Hepatic stellate cell (primary cell): Measurements from ENCODE around the gene RNU7-1.

Source experiments
- DNase-seq: peaks from one replicate; pipeline ENCODE4 v3.0.0; 2011; ENCODE audit warnings: low spot score

RNU7-1 gene

DNA sequence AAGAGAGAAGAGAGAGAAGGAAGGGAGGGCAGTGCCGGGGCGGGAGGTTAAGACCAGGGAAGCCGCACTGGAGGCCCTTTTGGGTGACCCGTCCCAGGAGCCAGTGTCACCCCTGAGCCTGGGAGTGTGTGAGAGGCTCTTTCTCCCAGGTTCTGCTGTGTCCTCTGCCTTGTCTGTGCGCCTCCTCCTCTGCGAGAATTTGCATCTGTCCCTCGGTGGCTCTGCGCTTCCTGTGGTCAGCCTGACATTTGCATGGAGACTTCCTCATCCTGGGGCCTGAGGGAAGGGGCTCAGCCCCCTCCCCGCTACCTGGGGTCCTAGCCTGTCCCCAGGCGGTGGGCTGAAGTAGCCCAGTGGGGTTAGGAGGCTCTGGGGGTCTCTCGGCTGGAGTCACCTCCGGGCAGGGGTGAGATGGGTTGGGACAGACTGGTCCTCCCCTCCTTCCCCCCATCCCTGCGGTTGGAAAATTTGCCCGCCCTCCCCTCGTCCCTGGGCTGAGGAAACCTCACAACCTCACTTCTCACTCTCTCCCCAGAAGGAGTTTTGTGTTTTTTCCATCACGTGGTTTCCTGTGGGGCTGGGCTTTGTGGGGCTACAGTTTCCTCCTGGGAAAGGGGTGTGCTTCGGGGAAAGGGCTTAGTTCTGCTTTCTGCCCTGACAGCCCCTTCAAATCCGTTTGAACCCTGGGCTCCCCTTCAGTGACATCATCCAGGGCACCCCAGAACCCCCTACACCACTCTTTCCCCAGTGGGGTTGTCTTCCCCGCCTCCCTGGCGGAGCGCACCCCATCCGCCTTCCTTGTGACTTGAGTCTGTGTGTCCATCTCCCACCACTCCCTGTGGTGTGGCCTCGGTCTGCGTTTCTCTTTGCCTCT, 10.1 kb downstream of the RNU7-1 start:
- DNase-seq, result no peak

DNA sequence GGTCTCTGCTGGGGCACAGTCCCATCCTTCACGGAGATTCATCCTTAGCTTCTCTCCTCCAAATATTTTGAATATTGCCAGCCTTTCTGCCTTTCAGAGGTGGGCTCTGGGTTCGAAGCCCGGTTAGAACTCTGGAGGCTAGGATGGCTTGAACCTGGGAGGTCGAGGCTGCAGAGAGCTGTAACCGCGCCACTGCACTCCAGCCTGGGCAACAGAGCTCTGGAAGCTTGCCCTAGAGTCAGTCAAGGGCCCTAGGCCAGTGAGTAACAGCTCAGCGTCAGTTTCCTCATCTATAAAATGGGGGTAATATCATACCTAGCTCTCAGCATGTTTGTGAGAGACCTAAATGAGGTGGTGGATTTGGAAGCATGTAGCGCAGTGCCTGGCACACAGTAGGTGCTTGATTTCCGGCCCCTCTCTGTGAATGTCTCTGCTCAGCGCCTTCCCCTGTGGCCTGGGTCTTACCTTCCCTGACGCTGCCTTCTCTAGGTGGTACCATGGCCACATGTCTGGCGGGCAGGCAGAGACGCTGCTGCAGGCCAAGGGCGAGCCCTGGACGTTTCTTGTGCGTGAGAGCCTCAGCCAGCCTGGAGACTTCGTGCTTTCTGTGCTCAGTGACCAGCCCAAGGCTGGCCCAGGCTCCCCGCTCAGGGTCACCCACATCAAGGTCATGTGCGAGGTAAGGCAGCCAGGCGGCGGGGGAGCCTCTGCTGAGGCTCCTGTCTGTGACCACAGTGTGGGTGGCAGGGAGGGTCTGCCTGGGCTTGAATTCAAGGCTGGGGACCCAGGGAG, 10.9 kb downstream of the RNU7-1 start:
- no peak for DNase-seq

DNA sequence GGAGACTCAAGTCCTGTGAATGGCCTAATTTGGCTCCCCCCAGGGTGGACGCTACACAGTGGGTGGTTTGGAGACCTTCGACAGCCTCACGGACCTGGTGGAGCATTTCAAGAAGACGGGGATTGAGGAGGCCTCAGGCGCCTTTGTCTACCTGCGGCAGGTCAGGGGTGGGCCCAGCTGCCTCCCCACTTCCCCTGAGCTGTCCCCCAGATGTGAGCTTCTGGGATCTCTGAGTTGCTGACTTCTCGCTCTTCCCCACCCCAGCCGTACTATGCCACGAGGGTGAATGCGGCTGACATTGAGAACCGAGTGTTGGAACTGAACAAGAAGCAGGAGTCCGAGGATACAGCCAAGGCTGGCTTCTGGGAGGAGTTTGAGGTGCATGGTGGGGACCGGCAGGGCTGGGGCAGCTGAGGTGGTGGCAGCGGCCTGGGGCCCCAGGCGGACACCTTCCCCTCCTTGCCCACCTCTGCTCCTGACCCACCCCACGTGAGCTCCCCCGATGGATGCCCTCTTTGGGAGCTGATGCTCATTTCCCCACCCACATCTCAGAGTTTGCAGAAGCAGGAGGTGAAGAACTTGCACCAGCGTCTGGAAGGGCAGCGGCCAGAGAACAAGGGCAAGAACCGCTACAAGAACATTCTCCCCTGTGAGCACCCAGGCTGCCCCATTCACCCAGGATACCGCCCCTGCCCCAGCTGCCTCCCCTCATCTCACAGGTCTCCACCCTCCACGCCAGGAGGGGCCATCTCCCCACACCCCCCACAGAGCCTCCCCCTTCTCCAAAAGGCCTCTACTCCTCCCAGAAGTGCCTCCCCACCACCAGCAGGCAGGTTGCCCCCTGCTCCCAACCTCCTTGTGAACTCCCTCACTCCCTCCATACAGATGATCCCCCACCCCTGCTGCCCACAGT, 11.7 kb downstream of the RNU7-1 start:
- no peak for DNase-seq

DNA sequence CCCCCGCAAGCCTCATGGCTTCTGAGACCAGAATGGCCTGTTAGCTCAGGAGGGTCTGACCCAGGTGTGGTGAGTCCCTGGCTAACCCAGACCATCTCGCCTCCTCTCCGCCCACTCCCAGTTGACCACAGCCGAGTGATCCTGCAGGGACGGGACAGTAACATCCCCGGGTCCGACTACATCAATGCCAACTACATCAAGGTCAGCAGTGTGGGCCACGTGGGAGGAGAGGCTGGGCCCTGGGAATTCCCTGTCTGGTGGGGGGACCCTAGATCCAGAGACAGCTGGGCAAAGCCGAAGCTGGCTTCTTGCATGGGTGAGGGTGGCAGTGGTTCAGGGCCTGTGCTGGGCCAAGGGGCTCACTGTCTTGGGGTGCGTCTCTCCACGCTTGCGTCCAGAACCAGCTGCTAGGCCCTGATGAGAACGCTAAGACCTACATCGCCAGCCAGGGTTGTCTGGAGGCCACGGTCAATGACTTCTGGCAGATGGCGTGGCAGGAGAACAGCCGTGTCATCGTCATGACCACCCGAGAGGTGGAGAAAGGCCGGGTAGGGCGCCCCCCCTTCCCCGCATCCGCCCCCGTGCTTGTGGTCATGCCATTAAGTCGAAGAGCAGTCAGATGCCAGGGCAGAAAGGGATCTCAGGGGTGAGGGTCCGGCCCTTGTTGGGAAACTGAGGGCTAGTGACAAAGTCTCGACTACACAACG, 12.6 kb downstream of the RNU7-1 start:
- no peak for DNase-seq

DNA sequence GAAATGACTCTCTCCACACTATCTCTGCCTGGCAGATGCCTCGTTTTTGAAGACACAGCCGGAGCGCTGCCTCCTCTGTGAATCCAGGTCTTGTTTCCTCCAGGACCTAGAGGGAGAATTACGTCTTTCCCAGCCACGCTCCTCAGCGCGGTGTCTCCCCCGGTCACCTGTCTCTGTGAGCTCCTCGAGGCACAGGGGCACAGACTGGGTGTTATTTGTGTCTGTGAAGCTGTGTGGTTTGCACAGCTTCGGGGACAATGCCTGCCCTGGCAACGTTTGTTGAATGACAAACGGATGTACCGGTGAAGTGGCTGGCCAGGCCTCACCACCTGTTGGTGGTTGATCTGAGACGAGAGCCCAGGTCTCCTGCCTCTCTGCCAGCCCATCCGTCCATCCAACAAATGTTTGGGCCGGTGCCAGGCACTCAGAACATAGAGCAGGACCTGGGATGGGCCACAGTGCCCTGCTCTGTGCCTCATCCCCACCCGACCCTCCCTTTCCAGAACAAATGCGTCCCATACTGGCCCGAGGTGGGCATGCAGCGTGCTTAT, 13.6 kb downstream of the RNU7-1 start:
- no peak for DNase-seq

DNA sequence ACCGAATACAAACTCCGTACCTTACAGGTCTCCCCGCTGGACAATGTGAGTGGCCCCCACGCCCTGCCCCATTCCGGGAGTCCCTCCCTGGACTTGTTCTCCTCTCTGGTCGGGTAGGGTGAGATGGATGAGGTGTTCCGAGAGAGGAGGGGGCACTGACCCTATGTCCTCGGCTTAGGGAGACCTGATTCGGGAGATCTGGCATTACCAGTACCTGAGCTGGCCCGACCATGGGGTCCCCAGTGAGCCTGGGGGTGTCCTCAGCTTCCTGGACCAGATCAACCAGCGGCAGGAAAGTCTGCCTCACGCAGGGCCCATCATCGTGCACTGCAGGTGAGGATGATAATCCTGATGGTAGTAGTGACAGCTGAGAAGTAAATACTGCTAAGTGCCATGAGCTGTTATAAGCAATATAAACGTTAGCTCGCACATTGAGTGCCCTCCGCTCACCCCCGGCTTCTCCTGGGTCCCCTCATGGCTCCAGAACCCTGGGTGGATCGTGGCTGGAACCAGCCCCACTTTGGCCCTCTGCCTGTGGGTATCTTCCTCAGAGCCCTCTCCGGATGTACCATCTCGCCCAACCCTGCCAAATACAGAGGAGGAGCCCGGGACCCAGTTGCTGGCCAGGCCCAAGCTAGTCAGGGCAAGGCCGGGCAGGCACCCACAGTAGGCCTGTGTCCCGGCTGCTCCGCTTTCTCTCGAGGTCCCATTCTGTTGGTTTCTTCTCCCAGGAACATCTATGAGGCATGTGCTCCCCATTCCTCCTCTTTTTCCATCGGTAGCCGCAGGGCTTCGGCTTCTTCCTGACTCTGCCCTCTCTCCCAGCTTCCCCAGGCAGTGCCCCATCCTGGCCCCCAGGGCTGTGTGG, 14.4 kb downstream of the RNU7-1 start:
- DNase-seq, result no peak

DNA sequence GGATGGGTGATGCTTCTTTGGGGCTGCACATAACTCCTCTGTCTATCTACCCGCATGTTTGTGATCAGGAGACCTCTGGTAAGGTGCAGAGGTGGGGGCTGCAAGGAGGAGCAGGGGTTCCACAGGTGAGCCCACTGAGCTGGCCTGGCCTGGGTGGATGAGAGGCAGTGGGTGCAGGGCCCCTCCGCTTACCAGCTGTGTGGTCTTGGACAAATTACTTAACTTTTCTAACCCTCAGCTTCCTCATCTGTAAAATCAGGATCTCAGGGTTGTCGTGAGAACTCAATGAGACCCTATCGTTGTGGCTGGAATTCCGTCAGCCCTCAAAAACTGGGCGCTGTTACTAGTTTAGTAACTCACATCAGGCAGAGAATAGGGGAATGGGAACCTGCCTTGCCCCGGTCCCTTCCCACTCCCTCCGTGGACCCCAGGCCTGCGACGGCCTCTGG, 15.0 kb downstream of the RNU7-1 start:
- no peak for DNase-seq

DNA sequence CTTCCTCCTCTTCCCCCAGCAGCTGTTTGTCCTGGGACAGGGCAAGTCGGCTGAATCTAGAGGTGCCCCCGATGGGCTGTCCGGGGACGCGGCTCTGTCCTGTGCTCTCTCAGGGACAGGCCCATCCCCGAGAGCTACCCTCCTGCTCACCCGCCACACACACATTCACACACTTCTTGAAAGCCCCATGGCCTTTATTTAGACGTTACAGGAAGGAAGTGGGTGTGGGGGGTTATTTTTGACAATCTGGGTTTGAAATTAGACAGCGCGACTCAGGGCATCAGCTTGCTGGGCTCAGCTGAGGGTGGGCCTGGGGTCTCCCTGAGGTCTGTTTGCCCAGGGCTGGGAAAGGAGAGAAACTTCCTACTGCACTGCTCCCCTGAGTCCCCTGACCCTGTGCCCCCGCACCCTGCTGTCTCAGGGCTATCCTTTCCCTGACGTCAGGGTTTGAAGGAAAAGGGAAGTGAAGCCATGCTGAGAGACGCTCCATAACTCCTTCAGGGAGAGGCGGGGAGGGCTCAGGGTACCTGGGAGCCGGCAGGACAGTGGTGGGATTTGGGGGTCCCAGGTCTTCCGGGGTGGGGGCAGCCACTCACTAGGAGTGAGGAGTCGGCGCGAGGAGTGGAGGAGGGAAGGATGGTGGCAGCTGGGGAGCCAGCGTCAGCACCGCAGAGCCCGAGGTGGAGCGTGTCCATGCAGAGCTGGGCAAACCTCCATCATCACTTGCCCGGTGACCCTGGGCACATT, 15.6 kb downstream of the RNU7-1 start:
- peak; percentile 8 for DNase-seq

DNA sequence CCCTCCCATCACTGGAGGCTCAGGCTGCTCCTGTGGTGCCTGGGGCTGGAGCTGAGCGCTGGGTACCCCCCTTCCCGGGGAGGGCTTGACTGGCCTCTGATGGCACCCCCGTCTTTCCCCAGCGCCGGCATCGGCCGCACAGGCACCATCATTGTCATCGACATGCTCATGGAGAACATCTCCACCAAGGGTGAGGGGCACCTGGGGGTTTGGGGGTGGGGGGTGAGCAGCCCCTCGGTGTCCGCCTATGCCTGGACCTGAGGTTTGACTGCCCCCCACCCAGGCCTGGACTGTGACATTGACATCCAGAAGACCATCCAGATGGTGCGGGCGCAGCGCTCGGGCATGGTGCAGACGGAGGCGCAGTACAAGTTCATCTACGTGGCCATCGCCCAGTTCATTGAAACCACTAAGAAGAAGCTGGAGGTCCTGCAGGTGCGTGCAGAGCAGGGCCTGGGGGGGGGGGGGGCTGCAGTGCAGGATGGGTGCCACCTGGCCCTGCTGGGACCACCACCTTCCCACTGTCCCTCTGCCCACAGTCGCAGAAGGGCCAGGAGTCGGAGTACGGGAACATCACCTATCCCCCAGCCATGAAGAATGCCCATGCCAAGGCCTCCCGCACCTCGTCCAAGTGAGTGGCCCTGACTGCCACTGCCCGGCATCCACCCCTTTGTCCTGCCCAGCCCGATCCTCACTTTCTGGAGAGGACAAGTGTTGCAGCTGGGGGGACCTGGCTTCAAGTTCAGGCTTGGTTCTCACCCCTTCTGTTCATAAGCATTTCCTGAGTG, 16.4 kb downstream of the RNU7-1 start:
- peak; percentile 3 for DNase-seq

DNA sequence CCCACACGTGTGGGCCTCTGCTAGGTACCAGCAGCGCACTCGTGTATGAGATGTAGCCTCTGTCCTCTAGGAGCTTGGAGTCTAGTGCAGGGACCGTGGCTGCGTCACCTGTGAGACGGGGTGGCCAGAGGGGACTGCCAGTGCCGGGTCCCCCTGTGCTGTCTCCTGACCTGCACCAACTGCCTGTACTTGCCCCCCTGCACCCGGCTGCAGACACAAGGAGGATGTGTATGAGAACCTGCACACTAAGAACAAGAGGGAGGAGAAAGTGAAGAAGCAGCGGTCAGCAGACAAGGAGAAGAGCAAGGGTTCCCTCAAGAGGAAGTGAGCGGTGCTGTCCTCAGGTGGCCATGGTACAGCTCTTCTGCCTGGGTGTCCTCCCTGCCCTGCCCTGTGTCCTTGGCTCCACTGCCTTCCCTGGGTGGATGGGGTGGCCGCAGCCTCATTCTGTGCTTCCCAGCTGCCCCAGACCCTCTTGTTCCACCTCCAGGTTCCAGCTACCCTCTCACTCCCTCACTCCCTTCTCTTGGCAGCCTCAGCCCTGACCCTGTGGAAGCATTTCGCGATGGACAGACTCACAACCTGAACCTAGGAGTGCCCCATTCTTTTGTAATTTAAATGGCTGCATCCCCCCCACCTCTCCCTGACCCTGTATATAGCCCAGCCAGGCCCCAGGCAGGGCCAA, 17.1 kb downstream of the RNU7-1 start:
- peak; percentile 23 for DNase-seq

DNA sequence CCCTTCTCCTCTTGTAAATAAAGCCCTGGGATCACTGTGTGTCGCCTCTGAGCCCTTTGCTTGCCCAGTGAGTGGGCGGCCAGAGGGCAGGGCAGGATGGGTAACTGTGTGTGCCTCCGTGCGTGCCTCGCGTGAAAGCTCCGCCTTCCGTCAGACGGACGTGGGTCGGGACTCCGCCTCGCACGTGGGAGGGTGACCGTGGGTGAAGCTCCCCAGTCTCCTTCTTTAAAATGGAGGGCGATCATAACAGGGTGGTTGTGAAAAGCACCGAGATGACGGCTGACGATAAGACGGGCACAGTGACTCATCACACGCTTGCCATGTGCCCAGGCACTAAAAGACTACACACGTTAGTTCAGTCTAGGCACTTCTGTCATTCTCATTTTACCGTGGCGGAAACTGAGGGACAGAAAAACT, 17.7 kb downstream of the RNU7-1 start:
- DNase-seq, result peak; percentile 23

DNA sequence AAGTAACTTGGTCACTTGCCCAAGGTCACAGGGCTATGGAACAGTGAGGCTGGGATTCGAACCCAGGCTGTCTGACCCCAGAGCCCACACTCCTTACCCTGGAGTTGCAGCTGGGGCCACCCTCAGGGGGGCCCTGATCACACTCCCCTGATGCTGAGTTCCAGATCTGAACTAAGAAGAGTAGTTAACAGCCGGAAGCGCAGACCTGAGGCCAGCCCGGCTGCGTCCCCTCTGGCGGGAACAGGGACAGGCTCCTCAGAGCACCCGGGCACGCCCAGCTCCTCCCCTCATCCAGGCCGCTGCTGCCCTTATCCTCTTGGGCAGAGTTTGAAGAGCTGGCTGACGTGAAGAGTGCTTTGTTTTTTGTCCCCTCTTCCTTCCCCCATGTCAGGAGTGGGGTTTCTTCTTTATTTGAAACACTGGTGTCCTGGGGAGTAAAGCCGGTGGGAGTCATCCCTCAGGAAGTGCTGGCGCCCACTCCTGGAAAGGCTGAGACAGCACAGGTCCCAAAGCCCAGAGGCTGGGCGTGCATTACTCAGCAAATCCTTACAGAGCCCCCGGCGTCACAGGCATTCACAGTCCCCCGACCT, 18.2 kb downstream of the RNU7-1 start:
- DNase-seq, result peak; percentile 83

DNA sequence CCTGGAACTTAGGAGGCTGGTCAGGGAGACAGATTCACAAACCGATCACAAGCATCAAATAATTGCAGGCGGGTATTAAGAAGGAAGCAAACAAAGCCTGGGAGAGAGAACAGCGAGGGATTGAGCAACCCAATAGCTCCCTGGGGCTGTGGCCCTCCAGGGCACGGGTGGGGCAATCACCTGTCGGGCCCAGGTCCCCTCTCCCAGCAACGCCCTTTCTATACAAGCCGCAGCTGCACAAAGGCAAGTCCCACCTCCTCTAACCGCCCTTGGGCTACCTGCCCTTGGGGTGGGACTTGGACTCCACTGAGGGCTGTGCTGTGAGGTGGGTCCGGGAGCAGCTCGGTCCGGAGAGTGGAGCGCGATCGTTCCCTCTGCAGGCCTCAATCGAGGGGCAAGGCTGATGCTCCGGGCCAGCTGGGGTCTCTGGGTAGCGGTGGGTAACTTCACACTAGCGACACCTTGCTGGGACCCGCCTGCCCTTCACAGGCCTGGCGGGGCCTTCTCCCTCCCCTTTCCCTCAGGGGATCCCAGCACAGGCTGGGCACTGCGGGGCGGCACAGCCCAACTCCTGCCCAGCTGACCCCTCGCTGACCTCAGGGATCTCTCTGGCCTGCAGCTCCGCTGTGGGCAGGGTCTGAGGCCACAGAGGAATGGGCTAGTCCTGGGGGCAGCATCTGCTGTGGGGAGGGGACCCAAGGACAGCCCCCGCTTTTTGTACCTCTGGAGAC, 18.8 kb downstream of the RNU7-1 start:
- DNase-seq, result no peak

DNA sequence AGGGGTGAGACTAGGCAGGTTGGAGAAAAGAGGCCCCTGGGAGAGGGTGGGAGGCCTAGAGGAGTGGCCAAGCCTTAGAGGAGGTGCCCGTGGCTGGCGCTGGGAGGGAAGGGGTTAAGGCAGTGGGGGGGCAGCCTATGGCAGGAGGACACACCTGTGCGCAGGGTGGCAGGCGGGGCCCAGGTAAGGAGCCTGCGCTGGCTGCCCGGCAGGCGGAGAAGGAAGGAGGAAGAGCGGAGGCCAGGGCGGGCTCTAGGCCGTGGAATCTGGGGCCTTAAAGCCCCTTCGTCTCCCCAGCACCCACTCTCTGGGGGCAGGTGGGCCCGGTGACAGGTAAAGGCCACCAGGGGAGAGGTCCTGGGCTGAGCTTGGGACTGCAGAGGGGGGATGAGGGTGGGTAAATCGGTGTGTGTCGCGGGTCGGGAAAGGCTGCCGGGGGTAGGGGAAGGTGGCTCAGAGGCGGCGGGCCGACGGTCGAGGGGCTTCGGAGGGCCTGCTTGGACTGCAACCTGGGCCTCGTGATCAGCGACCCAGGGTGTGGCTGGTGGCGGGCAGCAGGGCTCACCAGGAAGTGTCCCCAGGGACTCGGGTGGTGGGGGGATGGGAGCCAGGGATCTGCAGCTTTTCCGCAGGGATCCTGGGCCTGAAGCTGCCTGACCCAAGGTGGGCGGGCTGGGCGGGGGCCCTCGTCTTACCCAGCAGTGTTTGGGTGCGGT, 19.6 kb downstream of the RNU7-1 start:
- DNase-seq, result no peak

DNA sequence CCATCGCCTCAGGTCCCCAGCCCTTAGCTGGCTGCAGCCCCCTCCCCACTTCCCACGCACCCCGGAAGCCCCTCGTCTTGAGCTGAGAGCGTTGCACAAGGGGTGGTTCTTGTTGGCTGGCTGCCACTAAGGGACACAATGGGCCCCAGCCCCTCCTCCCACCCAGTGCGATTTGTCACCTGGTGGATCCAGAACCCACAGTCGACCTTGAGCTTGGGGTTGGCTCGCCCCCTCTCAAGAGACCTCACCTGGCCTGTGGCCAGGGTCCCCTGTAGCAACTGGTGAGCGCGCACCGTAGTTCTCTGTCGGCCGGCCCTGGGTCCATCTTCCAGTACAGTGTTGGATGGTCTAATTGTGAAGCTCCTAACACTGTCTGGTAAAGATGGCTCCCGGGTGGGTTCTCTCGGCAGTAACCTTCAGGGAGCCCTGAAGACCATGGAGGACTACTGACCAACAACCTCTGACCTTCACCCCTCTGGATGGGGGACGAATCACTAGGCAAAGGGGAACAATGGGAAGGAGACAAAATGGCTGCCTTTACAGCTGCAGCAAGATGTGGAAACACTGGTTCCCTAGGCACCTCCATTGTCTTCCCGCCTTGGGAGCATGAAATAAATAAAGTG, 20.3 kb downstream of the RNU7-1 start:
- DNase-seq, result no peak

DNA sequence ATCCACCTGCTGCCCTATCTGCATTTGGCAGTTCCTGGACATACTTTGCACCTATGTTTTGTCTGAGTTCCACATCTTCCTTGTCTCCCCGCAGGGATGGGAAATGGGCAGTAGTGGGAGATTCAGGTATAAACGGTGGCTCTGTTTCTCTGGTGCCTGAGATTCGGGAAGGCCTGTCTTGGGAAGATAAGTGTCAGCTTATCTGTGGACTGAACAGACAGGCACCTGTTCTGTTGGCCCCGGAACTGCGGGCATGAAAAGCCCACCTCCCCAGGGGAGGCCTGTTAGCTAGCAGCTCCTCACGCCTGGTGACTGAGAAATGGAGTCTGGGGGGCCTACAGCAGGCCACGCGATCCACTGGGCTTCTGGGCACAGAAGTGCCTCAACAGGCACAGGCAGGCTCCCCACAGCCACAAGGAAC, 21.0 kb downstream of the RNU7-1 start:
- DNase-seq, result no peak
